ENCODE results near the gene TMSB10.
"Not testable (repeated sequence)": the region's sequence is repeated elsewhere in the genome, so short reads cannot be mapped to it uniquely, and the experiment has no call there.

TMSB10 gene

DNA sequence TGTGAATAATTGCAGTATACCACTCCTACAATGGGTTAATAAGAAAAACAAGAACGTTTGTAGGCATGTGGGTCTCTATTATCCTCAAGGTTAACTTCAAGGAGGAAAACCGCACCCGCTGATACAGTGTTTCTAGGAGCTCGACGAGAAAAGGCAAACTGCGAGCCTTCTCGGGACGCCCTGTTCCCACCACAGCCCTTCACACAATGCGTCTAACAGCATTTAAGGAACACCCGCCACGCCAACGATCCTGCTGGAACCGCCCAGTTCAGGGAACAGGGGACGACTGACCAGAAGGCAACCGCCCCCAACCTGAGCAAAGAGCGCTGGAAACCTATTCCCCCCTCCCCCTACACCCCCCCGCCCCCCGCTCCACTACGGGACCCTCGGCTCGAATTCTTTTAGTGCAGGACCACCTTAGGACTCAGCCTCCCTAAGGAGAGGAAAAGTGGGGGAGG is 710 bp upstream of the TMSB10 start:
- peak; percentile 41 for DNase-seq (ENCODE audit: low spot score)

DNA sequence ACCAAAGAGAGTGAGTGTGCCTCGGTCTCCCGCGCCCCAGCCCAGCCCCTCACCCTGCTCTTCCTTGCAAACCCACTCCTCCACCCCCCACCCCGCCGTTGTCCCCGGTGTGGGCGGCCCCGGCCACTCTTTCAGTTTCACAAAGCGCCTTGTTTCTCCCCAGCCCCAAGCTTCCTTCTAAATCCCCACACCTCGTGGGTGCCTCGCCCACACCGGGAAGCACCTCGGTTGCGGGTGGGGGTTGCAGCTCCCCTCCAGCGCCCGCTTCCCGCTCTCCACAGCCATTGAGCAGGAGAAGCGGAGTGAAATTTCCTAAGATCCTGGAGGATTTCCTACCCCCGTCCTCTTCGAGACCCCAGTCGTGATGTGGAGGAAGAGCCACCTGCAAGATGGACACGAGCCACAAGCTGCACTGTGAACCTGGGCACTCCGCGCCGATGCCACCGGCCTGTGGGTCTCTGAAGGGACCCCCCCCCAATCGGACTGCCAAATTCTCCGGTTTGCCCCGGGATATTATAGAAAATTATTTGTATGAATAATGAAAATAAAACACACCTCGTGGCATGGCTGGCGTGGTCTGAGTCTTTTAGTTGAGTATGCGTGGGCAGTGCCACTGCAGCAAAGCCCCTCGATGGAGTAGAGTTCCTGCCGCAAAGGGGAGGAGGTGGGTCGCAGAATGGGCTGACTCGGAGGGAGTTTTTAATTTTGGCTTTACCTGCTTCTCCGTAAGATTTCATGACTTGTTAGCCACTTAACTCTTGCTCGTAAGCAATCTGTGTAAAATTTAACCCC is 848 bp downstream of the TMSB10 start:
- no peak for DNase-seq (ENCODE audit: low spot score)

DNA sequence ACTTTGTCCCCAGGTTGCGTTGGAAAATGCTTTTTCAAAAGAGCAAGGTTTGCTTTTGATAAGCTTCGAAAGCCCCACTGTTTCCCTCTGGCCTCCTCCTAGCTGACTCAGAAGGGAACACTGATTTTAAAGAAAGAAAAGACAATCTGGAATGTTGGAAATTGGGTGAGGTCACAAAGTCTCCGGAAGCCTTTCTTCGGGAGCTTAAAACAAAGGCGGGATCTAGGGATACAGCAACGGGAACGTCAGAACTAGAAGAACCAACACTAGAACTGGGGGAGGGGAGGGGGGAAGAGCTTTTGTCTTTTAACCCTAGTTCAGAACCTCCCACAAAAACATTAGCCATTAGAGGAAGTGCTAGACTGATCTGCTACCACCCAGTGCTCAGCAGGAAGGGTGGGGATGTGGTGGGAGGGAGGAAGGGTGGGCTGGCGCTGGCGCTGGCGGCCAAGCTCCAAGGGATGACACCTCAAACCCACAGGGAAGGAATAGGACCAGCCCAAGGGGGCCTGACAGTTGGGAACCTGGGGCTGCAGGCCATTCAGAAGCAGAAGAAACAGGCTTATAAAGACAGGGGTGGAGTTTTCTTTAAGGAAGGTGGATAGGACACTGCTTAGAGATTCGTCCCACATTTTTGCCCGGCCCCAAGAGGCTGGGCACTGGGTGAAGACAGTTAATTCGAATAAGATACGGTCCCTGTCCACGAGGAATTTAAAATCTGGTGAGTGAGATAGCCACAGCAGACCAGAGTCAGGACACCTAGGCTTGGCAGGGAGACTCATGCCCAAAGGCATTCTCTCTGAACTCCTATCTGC is 1.7 kb downstream of the TMSB10 start:
- DNase-seq (ENCODE audit: low spot score), result peak; percentile 84

DNA sequence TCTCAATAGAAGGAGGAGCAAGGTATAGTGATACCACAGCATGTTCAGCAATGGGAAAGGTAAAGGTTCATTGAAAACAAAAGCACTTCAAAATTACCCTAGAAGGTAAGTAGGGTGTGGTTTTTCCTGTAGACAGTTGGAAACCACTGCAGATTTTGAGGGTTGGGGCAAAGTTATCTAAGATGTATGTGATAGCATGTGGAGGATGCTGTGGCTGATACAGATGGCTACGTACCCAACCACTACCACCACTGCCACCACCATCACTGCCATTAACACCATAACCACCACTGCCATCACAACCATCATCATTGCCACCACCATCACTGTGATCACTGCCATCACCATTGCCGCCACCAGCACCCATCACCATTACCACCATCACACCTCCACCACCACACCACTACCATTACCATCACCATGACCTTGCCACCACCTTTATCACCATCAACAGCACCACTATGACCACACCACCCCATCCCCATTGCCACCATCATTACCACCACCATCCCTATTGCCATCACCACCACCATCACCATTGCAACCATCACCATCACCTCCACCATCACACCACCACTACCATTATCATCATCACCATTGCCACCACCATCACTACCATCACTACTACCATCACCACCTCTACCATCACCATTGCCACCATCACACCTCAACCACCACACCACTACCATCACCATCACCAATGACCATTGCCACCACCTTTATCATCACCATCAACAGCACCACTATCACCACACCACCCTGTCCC is 3.7 kb downstream of the TMSB10 start:
- no peak for DNase-seq (ENCODE audit: low spot score)

DNA sequence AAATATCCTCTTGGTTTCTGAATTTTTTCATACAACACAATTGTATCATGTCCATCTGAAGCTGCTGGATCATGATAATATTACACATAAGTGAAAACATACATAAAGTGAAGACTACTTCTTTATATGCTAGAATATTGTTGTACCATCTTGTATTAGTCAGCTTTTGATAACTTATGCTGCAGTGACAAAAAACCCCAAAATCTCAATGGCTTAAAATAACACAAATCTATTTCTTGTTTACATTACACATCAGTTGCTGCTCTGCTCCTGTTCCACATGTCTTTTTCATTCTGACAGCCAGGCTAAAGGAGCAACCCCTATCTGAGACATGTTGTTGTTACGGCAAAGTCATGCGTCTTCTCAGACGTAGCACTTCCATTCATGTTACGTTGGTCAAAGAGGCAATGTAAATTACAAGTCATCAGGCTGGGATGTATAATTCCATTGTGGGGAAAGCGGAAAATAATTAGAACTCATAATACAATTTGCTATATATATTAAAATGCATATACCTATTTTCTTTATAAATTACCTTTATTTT is 5.8 kb downstream of the TMSB10 start:
- DNase-seq (ENCODE audit: low spot score), result no peak

DNA sequence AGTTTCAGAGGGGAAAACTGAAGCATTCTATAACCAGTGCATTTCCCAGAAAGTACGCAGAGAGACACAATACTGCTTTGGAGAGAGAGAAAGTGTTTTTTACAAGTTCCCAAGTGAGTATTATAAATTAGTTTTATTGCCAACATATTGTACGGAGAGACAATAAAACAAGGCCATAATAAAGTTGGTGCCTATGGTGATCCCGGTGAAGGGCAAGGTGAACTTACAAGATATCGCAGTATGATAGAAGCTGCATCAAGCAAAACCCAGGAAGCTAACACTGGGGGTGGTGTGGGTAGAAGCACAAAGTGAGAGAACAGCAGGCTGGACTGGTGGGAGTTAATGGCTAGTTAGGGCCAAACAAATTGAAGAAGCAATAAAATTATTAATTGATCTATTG is 7.5 kb downstream of the TMSB10 start:
- DNase-seq (ENCODE audit: low spot score), result no peak

DNA sequence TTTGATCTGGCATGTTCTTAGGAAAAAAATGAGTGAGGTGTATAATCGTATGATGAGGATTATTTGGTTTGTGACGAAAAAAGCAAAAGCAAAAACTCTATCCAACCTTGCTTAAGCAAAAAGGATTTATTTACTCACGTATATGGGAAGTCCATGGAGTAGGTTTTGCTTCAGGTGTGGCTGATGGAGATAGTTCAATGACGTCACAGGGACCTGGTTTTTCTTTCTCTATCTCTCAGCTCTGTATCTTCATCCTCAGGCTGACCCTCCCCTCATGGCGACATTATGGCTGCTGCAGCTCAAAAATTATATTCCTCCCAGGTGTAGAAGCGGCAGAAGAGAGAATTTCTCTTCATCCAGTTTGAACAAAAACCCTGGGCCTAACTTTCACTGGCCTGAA is 8.9 kb downstream of the TMSB10 start:
- DNase-seq (ENCODE audit: low spot score), result no peak

DNA sequence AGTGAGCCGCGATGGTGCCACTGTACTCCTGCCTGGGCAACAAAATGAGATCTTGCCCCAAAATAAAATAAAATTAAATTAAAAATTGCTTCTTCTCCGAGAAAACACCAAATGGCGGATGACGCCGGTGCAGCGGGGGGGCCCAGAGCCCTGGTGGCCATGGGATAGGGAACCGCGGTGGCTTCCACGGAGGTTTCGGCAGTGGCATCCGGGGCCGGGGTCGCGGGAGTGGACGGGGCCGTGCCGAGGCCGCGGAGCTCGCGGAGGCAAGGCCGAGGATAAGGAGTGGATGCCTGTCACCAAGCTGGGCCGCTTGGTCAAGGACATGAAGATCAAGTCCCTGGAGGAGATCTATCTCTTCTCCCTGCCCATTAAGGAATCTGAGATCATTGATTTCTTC is 10.2 kb downstream of the TMSB10 start:
- DNase-seq (ENCODE audit: low spot score), result not testable (repeated sequence)

DNA sequence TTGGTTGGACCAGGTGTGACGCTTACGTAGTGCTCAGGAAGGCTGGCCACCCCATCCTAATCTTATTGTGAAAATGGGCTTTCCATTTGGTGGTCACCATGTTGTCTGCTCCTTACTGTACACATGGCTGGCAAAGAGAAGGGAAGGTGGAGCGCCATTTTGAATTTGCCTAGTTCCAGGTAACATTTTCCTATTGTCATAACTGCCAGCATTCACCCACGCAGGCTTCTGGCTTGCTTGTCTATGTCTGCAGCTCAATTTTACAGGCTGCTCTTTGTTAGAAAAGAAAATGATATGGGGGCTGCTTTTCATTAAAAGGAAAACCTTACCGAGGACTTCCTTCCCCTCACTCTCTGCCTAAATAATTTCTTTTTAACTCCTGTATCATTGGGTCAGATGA is 12.4 kb downstream of the TMSB10 start:
- DNase-seq (ENCODE audit: low spot score), result not testable (repeated sequence)

DNA sequence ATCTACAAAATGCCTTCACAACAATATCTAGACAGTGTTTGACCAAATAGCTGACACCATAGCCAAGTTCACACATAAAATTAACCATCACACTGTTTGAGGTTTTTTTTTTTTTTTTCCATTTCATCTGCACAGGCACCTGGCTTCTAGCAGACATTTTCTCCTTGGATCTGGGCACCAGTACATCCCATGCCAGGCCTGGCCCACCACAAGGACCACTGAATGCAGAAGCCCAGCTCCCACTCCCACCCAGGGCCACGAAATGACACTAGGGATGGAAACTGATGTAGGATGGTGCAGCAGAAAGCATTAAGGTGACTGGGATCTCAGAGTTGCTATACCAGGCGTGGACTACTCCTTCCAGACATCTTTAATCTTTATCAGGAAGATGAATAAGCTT is 13.0 kb downstream of the TMSB10 start:
- DNase-seq (ENCODE audit: low spot score), result no peak

DNA sequence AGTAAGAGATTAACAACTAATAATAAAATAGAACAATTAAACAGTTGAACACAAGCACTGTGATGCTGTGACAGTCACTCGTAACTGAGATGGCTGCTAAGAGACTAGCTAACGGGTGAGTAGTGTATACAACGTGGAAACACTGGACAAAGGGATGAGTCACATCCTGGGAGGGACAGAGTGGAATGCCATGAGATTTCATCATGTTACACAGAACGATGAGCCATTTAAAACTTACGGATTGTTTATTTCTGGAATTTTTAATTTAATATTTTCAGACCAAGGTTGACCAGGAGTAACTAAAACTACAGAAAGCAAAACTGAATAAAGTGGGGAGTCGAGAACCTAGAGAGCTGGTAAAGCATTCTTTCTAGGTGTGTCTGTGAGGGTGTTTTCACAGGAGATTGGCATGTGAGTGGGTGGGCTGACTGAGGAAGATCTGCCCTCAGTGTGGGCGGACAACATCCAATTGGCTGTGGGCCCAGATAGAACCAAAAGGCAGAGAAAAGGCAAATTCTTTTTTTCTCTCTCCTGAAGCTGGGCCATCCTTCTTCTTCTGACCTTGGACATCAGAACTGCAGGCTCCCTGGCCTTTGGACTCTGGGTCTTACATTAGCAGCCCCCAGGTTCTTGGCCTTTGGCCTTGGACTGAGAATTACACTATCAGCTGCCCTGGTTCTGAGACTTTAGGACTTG is 14.6 kb downstream of the TMSB10 start:
- peak; percentile 86 for DNase-seq (ENCODE audit: low spot score)

DNA sequence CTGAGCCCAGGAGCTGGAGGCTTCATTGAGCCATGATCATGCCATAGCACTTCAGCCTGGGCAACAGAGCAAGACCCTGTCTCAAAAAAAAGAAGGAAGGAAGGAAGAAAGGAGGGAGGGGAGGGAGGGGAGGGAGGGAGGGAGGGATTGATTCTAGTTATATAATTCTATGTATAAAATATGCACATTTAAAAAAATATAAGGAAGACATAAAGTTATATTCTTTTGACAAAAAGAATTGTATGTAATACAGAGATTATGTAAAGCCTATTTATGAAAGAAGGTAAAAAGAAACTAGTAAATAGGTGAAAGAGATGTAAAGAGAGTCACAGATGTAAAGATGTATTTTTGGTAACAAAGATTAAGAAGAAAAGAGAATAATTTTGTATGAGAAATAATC is 17.6 kb downstream of the TMSB10 start:
- DNase-seq (ENCODE audit: low spot score), result no peak

DNA sequence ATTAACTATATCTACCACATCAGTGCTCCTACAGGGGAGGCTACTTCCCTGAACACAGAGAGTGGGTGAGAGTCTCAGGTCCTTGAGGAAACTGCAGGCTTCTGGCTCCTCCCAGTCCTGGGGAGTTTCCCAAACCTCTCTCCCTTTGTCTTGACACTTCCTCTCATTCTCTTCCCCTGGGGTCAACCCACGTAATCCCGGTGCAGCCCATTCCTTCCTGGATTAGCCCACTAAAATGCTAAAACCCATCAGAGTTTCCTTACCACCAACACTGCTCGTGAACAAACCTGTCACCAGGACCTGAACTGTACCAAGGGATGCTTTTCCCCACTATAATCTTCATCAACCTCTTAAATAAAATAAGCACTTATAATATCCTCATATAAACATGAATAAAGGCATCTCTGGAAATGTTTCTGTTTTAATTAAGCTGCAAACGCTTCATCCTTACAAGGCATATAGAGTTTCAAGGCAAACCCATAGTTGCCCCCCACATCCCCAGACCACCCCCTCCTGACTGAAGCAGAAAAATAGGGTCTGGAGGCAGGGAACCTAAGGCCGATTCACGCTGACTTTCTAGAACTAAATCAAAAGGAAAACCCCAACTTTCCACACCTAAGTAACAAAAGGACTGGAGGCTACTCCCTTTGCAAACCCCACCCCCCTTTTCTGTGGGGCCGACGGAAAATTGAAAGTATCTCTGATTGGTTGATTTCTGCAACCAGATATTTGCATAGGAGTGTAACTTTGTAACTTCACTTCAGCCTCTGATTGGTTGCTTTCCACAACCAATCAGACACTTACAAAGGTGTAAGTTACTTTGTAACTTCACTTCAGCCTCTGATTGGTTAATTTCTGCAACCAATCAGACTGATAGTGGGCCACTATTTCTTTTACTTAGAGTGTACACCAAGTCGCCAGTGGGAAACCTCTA is 19.0 kb downstream of the TMSB10 start:
- DNase-seq (ENCODE audit: low spot score), result no peak

DNA sequence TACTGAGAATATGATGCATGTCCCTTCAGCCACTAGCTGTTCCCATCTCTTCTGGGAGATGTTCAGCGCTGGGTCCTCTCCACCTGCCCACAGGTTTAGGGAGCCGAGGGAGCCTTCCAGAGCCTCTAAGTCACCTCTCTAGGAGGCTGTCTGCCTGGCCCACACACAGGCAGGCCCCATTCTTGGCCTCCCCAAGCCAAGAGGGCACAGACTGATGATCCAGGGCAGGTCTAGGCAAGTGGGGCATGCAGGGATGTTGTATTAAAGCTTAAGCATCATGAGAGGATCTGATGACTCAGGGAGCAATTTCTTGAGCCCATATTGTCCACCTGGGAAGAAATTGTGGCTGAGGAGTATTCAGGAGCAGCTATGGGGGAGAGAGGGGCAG is 19.9 kb downstream of the TMSB10 start:
- no peak for DNase-seq (ENCODE audit: low spot score)

DNA sequence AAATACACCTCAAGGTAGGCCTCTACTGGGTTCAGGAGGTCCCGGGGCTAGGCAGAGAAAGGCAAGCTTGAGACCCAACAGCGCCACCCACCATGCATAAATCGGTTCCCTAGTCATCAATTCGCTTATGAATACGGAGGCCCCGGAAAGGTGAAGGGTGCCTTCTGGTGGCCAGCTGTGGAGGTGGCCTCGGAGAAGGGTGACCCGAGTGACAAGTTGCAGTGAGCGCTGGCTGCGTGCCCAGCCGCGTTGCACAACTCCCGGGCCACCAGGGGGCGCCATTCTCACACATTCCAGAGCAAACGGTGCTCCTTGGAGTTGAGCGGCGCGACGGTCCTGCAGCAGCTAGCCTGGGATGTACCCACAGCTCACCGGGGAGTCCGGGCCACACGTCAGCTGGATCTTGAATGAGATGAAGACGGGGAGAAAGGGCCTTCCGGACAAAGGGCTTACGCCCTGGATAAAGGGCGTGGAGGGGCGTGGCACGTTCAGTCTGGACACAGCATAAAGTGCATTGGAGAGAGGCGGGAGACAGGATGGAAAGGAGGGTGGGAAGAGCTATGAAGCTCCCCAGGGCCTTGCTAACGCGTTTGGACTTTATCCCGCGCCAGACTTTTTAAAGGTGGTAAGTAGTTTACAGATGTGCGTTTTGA is 20.4 kb downstream of the TMSB10 start:
- DNase-seq (ENCODE audit: low spot score), result peak; percentile 76

DNA sequence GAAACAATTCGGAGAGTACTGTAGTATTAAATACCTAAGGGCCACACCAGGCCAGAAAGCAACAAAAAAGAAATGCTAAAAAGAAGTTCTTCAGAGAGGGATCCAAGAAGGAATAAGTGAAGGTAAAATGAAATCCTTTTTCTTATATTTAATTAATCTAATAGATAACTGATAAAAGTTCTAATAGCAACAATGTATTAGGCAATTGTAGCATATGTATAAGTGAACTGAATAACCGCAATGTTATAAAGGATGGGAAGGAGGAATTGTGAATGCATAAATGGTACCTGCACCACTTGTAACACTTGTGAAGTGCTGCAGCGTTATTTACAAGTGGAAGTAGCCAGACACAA is 21.8 kb downstream of the TMSB10 start:
- DNase-seq (ENCODE audit: low spot score), result no peak

DNA sequence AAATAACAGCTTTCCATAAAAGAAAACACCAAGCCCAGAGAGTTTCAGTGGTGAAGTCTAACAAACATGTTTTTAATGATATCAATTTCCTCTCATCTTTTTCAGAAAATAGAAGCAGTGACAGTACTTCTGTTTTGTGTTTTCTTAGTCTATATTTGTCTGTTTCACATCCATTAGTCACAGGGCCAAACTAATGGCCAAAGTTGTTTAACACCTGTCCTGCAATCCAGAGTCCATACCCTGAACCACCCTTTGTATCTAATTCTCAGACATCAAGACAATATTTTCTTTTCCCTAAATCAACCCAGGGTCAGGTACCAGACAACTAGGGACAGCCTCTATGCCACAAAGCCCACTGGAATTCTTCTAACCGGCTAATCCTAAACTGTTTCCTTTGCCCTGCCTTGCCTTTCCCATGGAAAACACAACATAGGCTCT is 25.9 kb downstream of the TMSB10 start:
- DNase-seq (ENCODE audit: low spot score), result no peak

DNA sequence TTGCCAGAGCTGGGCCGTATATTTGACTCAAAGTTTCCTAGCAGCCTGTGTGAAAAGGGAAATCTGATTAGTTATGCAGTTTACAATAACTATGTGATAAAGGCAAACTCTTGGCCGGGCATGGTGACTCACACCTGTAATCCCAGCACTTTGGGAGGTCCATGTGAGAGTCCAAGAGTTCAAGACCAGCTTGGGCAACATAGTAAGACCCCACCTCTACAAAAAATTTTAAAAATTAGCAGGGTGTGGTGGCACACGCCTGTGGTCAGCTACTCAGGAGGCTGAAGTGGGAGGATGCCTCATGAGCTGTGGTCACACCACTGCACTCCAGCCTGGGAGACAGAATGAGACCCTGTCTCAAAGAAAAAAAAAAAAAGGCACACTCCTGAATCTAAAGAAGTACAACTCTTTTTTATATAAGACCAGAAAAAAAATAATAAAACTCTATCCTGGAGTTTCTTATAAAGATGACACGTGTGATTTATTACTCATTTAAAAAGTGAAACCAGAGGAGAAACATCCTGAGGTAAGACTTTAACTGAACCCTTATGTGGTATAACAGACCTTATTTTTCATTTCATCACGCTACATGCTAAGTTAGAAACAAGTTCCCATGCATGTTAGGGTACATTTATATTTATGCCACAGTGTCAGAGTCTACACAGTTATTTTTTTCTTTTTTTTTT is 32.9 kb downstream of the TMSB10 start:
- no peak for DNase-seq (ENCODE audit: low spot score)

DNA sequence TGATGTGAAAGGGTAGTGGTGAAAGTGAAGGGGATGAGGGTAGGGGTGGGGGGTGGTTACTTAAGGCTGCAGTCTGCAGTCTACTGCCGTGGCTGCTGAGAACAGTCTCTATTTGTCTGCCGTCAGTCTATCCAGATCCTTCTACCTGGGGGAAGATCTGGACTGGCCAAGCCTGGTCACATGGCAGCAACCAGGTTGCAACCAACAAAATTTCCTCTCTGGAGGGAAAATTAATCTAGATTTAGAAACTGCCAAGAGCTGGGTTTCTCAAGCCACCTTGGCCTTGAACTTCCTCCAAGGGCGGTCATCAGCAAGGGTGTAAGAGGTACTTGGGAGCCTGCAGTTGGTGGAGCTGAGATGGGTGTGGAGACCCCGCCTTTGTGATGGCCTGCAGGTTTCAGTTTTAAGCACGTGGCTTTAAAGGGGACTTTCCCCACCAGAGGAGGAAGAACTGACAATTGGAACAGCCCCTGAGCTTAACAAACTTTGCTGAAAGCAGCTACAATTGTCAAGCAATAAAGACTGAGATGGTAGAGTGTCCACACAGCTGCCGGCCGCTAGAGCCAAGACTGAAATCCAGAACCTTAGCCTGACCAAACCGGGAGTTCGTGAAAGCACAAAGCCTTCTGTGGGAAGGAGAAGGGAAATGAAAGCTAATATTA is 34.1 kb downstream of the TMSB10 start:
- no peak for DNase-seq (ENCODE audit: low spot score)
